GM12878 (cell line): Measurements from ENCODE around the gene ADGRD1. TPM values are rescaled to one million over a fixed set of nuclear protein-coding genes. Genes with fewer than 3 reads are reported as not detected.

Experiments
- ATAC-seq: fragments of 200-7000 bp; cut with Tn5 transposase; 3 replicates; pipeline ENCODE4 v1.9.1; 2020; ENCODE audit warnings: mild to moderate bottlenecking, moderate library complexity
- BruUV-seq: library from RNA; stranded (reverse); fragments of 400-500 nt; replicated peaks from 2 replicates; lab custom pipeline; 2021; lab: Mats Ljungman, UMichigan
- CTCF ChIA-PET: fragments of 300-600 bp; sonication (Branson Sonifier 250); formaldehyde crosslinking; extraction: SDS; loops from one replicate; lab custom pipeline; 2021; ENCODE audit warnings: inconsistent platforms; lab: Yijun Ruan, JAX
- POLR2A ChIA-PET: fragments of 350-600 bp; formaldehyde crosslinking; extraction: SDS; loops from one replicate; lab custom pipeline; 2021; ENCODE audit warnings: inconsistent platforms; lab: Charles Lee
- RAD21 ChIA-PET: fragments of 300-600 bp; sonication (Branson Sonifier 250); formaldehyde crosslinking; loops from one replicate; lab custom pipeline; 2023; ENCODE audit warnings: antibody characterized with exemption; ENCODE audit not compliant: unreplicated experiment; lab: Charles Lee
- SMC1A ChIA-PET: fragments of 300-600 bp; sonication (Branson Sonifier 250); formaldehyde crosslinking; loops from one replicate; lab custom pipeline; 2023; ENCODE audit not compliant: unreplicated experiment, uncharacterized antibody; lab: Charles Lee
- DNase-seq: peaks from one replicate; pipeline ENCODE4 v3.0.0-alpha.2; 2011; ENCODE audit warnings: low read depth, low spot score
- FAIRE-seq: peaks from 3 replicates; lab custom pipeline; 2011; peaks lifted over from hg19 to GRCh38; lab: Jason Lieb, UNC
- H2AFZ ChIP-seq: 2 replicates; pipeline ENCODE4 v1.6.0; 2011; ENCODE audit warnings: low read depth, low read length, control low read depth; ENCODE audit not compliant: control insufficient read depth
- H3K27ac ChIP-seq: 2 replicates; pipeline ENCODE4 v1.5.1; 2011; ENCODE audit warnings: control low read depth; ENCODE audit not compliant: control insufficient read depth, insufficient read depth
- H3K27me3 ChIP-seq, 2 experiments: replicated peaks in 1 of 2; 2 replicates each; pipeline versions ENCODE4 v1.6.0 to v1.6.1; 2011; ENCODE audit warnings: low read length in 1 of 2; ENCODE audit not compliant: control insufficient read depth in 2 of 2, insufficient read depth in 2 of 2
- H3K36me3 ChIP-seq, 2 experiments: 2 replicates each; pipeline ENCODE4 v1.5.1; 2011; ENCODE audit warnings: low read length in 1 of 2; ENCODE audit not compliant: control insufficient read depth in 2 of 2, insufficient read depth in 2 of 2
- H3K4me1 ChIP-seq: 2 replicates; pipeline ENCODE4 v1.6.1; 2011; ENCODE audit warnings: mild to moderate bottlenecking, low read length, moderate library complexity, mixed read lengths; ENCODE audit not compliant: control insufficient read depth, insufficient read depth
- H3K4me2 ChIP-seq: 2 replicates; pipeline ENCODE4 v1.6.0; 2011; ENCODE audit warnings: control low read depth; ENCODE audit not compliant: control insufficient read depth, insufficient read depth
- H3K4me3 ChIP-seq: fragments of 200-600 bp; sonication (generic); 2 replicates; pipeline ENCODE4 v1.5.1; 2016
- H3K79me2 ChIP-seq: 2 replicates; pipeline ENCODE4 v1.6.0; 2011; ENCODE audit warnings: low read length; ENCODE audit not compliant: control insufficient read depth, insufficient read depth
- H3K9ac ChIP-seq: 2 replicates; pipeline ENCODE4 v1.8.0; 2011; ENCODE audit warnings: low read length, control low read depth, mixed read lengths; ENCODE audit not compliant: control insufficient read depth, insufficient read depth
- H3K9me3 ChIP-seq: replicated peaks from 3 replicates; pipeline ENCODE4 v1.5.1; 2011; ENCODE audit warnings: mild to moderate bottlenecking, low read length; ENCODE audit not compliant: control insufficient read depth, insufficient read depth
- H4K20me1 ChIP-seq: 2 replicates; pipeline ENCODE4 v1.6.0; 2011; ENCODE audit not compliant: control insufficient read depth, insufficient read depth
- TAF1 ChIP-seq: IDR thresholded peaks from 2 replicates; pipeline ENCODE4 v1.6.1; 2011; ENCODE audit warnings: mild to moderate bottlenecking, low read depth, low read length, borderline replicate concordance
- WGBS: methylation state at CpG from one replicate; pipeline ENCODE4 v1.1.6; 2016; ENCODE audit warnings: low lambda C conversion rate; ENCODE audit not compliant: insufficient replicate concordance, insufficient coverage; ENCODE audit errors: missing lambda C conversion rate; 5-methylcytosine and 5-hydroxymethylcytosine counted together
- in situ Hi-C: fragments of 300-500 bp; cut with MboI; formaldehyde crosslinking; loops from 9 replicates; pipeline ENCODE4 v1.14.3; 2018; ENCODE audit warnings: mixed read lengths
- intact Hi-C: fragments of 100-400 bp; cut with micrococcal nuclease; formaldehyde crosslinking; loops from one replicate; pipeline ENCODE4 v1.14.2; 2022; ENCODE audit not compliant: unreplicated experiment
- polyA plus RNA-seq, 11 experiments: library from polyadenylated mRNA; depleted of rRNA in 4 of 11; unstranded in 6 of 11; stranded (reverse) in 5 of 11; fragments of >200 nt; fragmentation: Nextera tagmentation in 4 of 11; fragmentation: Illumina TruSeq in 1 of 11; extraction: Ambion mirVana in 4 of 11; extraction: Trizol in 1 of 11; gene quantifications; 1 replicate in 1 of 11; 2 replicates in 10 of 11; pipeline versions ENCODE4 v1.2.1 to v1.2.3, GENCODE V29; 2011 to 2016; ENCODE audit warnings: inconsistent platforms in 2 of 11, missing spikeins in 2 of 11, low read depth in 1 of 11
- total RNA-seq, 4 experiments: library from RNA; depleted of rRNA in 3 of 4; stranded (reverse); fragments of >200 nt in 3 of 4; fragmentation: Illumina TruSeq in 1 of 4; extraction: Trizol in 1 of 4; gene quantifications; 2 replicates each; pipeline versions ENCODE4 v1.2.1 to v1.2.3, GENCODE V29; 2013 to 2021
- TF ChIP-seq, protein P1 (sequence below): fragments of 150-350 bp; IDR thresholded peaks from 2 replicates; pipeline ENCODE4 v1.6.1; 2016; ENCODE audit warnings: low read depth, low read length
- TF ChIP-seq, protein P2 (sequence below): fragments of 450-650 bp; IDR thresholded peaks from 2 replicates; pipeline ENCODE4 v1.6.1; 2018; ENCODE audit warnings: borderline replicate concordance, mild to moderate bottlenecking; ENCODE audit not compliant: partially characterized antibody

The ADGRD1 gene
- total and polyA plus RNA-seq, 10 of the 15 experiments (the other 5 are each of a cell fraction or from before 2014, with no cell fraction given) = 0.15 to 12.7 (median 1.2) TPM

DNA sequence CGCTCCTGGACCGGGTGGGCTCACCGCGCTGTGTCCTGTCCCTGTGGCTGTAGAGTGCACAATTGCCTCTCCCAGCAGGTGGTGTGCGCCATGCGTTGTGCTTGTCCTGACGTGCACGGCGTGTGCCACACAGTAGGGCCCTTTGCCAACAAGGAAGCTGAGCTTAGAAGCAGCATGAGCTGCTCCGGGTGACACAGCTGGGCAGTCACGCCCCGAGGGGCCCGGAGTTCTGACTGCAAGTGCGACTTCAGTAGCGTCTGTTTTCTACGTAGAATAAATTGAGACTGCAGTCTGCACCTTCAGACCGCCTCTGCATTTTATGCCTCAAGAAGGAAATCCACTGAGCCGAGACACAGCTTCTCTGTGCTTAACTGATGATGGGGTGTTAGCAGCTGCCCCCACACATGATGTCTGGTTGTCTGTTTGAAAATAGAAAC, 81.6 kb downstream of the ADGRD1 start (continued):
- TF ChIP-seq, protein P1, sequence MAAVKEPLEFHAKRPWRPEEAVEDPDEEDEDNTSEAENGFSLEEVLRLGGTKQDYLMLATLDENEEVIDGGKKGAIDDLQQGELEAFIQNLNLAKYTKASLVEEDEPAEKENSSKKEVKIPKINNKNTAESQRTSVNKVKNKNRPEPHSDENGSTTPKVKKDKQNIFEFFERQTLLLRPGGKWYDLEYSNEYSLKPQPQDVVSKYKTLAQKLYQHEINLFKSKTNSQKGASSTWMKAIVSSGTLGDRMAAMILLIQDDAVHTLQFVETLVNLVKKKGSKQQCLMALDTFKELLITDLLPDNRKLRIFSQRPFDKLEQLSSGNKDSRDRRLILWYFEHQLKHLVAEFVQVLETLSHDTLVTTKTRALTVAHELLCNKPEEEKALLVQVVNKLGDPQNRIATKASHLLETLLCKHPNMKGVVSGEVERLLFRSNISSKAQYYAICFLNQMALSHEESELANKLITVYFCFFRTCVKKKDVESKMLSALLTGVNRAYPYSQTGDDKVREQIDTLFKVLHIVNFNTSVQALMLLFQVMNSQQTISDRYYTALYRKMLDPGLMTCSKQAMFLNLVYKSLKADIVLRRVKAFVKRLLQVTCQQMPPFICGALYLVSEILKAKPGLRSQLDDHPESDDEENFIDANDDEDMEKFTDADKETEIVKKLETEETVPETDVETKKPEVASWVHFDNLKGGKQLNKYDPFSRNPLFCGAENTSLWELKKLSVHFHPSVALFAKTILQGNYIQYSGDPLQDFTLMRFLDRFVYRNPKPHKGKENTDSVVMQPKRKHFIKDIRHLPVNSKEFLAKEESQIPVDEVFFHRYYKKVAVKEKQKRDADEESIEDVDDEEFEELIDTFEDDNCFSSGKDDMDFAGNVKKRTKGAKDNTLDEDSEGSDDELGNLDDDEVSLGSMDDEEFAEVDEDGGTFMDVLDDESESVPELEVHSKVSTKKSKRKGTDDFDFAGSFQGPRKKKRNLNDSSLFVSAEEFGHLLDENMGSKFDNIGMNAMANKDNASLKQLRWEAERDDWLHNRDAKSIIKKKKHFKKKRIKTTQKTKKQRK = no peak
- TF ChIP-seq TAF1 = no peak

DNA sequence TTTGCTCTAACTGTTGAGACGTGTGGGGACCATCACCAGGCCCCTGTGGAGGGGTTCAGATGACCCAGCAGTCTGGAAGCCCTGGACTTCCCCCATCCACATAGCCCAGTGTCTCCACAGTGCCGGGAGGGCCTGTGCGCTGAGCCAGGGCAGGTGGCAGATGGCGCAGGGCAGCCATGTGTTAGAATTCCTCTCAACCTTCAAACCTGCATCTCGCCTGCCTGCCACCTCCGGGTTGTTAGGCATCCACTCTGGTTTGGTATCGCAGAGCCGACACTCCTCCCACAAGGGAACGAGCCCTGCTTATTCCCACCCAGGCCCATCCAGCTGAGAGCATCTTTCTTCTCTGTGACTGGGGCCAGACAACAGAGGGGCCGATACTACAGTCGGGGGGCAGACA, 84.5 kb downstream of the ADGRD1 start:
- FAIRE-seq = no peak
- Histone ChIP-seq H3K4me1 (no peaks in the 10 kb centered on the region), H3K36me3 (no peaks in the 10 kb centered on the region)

More for the DNA sequence above, 84.5 kb downstream of the ADGRD1 start:
- ChIA-PET RAD21 (no interaction called here), POLR2A (no interaction called here), SMC1A (no interaction called here)
- BruUV-seq = no TSS peak
- Histone ChIP-seq H4K20me1 (no peaks in the 10 kb centered on the region), H3K4me3 (no peak overlapping the region), H3K79me2 (no peaks in the 10 kb centered on the region), H3K9ac (no peak overlapping the region), H3K27ac (no peak overlapping the region), H3K4me2 (no peak overlapping the region), H3K27me3 (no peaks in the 10 kb centered on the region), H2AFZ (no peak overlapping the region), H3K9me3 (no peaks in the 10 kb centered on the region)
- WGBS = 69% methylated on average over 11 of the region's 11 CpGs
- in situ Hi-C loops (no loop called here), intact Hi-C loops (no loop called here)
- no peak for ATAC-seq
- TF ChIP-seq, protein P2, sequence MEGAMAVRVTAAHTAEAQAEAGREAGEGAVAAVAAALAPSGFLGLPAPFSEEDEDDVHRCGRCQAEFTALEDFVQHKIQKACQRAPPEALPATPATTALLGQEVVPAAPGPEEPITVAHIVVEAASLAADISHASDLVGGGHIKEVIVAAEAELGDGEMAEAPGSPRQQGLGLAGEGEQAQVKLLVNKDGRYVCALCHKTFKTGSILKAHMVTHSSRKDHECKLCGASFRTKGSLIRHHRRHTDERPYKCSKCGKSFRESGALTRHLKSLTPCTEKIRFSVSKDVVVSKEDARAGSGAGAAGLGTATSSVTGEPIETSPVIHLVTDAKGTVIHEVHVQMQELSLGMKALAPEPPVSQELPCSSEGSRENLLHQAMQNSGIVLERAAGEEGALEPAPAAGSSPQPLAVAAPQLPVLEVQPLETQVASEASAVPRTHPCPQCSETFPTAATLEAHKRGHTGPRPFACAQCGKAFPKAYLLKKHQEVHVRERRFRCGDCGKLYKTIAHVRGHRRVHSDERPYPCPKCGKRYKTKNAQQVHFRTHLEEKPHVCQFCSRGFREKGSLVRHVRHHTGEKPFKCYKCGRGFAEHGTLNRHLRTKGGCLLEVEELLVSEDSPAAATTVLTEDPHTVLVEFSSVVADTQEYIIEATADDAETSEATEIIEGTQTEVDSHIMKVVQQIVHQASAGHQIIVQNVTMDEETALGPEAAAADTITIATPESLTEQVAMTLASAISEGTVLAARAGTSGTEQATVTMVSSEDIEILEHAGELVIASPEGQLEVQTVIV = no peak
- TF ChIP-seq, all 136 proteins: peak for 0
- CTCF ChIA-PET = no interaction called here
- no peak for DNase-seq
